Kidney (tissue), 14 donors: ENCODE data around the gene ZNF367. TPM values are rescaled to one million over a fixed set of nuclear protein-coding genes. Genes with fewer than 3 reads are reported as not detected.
"Not testable (repeated sequence)": the region's sequence is repeated elsewhere in the genome, so short reads cannot be mapped to it uniquely, and the experiment has no call there.

Experiments
- DNase-seq, 5 donors: peaks; one replicate each; pipeline ENCODE4 v3.0.0-alpha.2; 2013 to 2020
- FAIRE-seq: peaks from 2 replicates; lab custom pipeline; 2012; peaks lifted over from hg19 to GRCh38; lab: Jason Lieb, UNC
- H3K27ac ChIP-seq, 2 donors: one replicate each; pipeline ENCODE4 v1.7.0; 2013; ENCODE audit warnings: low read depth in 2 of 2, low read length in 2 of 2, inconsistent platforms in 1 of 2
- H3K27me3 ChIP-seq: one replicate; pipeline ENCODE4 v1.7.1; 2013; ENCODE audit warnings: low read length, inconsistent platforms; ENCODE audit not compliant: control insufficient read depth, insufficient read depth
- H3K36me3 ChIP-seq, 3 donors: one replicate each; pipeline versions ENCODE4 v1.7.0 to v1.7.1; 2013; ENCODE audit warnings: low read length in 3 of 3, control low read depth in 1 of 3, inconsistent platforms in 1 of 3; ENCODE audit not compliant: insufficient read depth in 3 of 3, control insufficient read depth in 2 of 3
- H3K4me1 ChIP-seq, 3 donors: one replicate each; pipeline versions ENCODE4 v1.7.0 to v1.7.1; 2013; ENCODE audit warnings: low read length in 3 of 3, inconsistent platforms in 1 of 3, low read depth in 1 of 3; ENCODE audit not compliant: control insufficient read depth in 2 of 3, insufficient read depth in 2 of 3
- H3K4me3 ChIP-seq, 3 donors: one replicate each; pipeline versions ENCODE4 v1.7.0 to v1.8.1; 2013; ENCODE audit warnings: low read length in 3 of 3, control low read depth in 1 of 3, inconsistent platforms in 1 of 3
- H3K9ac ChIP-seq, 3 donors: one replicate each; pipeline versions ENCODE4 v1.7.0 to v1.7.1; 2013; ENCODE audit warnings: low read length in 3 of 3, control low read depth in 1 of 3, inconsistent platforms in 1 of 3
- H3K9me3 ChIP-seq, 3 donors: one replicate each; pipeline versions ENCODE4 v1.7.0 to v1.7.1; 2013; ENCODE audit warnings: low read length in 3 of 3, control low read depth in 1 of 3, inconsistent platforms in 1 of 3; ENCODE audit not compliant: control insufficient read depth in 2 of 3, insufficient read depth in 1 of 3
- CTCF ChIP-seq: IDR thresholded peaks from 3 replicates; pipeline ENCODE4 v1.5.1; 2012; ENCODE audit warnings: mild to moderate bottlenecking, moderate library complexity, borderline replicate concordance; ENCODE audit not compliant: insufficient read depth; ENCODE audit errors: extremely low read depth
- intact Hi-C: fragments of 100-400 bp; cut with DNase I; formaldehyde crosslinking; loops from one replicate; pipeline ENCODE4 v1.11.1; 2022
- polyA plus RNA-seq: library from polyadenylated mRNA; stranded (reverse); fragments of 350-450 nt; fragmentation: Illumina TruSeq; extraction: RNeasy Lipid Tissue Mini Kit (QIAGEN cat#74804); gene quantifications from one replicate; pipeline ENCODE4 v1.2.3, GENCODE V29; 2014; ENCODE audit warnings: low read depth, low replicate concordance; ENCODE audit not compliant: insufficient read depth
- total RNA-seq: library from RNA; stranded (reverse); fragmentation: NEBNext Ultra II Directional; extraction: Animal tissue kit (Norgen Biotek cat#: 25700); gene quantifications from one replicate; pipeline ENCODE4 v1.2.1, GENCODE V29; 2021
- donor health status: control.
- donor health status: control.
- donor health status: control.
- donor health status: control.
- donor health status: control.
- donor health status: DM: yes; HTN: yes; CAD: no.
- donor health status: Normal renal cell carcinoma (clear cell type).

ZNF367 gene
- total and polyA plus RNA-seq, 2 donors from 2014 or later, result 1.5 to 1.9 TPM

- intact Hi-C loops, result no loop called here
- Histone ChIP-seq H3K9me3 (no peaks in the 10 kb centered on the region), H3K9ac (no peak overlapping the region), H3K36me3 (no peaks in the 10 kb centered on the region), H3K4me3 (no peak overlapping the region), H3K27ac (no peak overlapping the region), H3K27me3 (no peaks in the 10 kb centered on the region), H3K4me1 (peaks cover 0 to 12% (median 7%) of the 10 kb centered on the region in 3 donors)
- TF ChIP-seq CTCF, result no peak
- DNase-seq, result no peak
- no peak for FAIRE-seq
Observed at GRCh38 chr9:96378187-96378586, 40.0 kb downstream of the ZNF367 start.

GRCh38 chr9:96376891-96377874 is 41.0 kb downstream of the ZNF367 start:
- H3K27me3 ChIP-seq, result no peaks in the 10 kb centered on the region
- peak in 3 of 5 donors; percentile 26 to 47 (median 40) for DNase-seq
- intact Hi-C loops, result no loop called here
- no peak for TF ChIP-seq CTCF
- H3K36me3 ChIP-seq, result no peaks in the 10 kb centered on the region
- H3K9me3 ChIP-seq, result no peaks in the 10 kb centered on the region
- no peak overlapping the region for H3K4me3 ChIP-seq
- H3K9ac ChIP-seq, result no peak overlapping the region
- H3K27ac ChIP-seq, result peak overlapping the region in 1 of 2 donors; percentile 48
- peaks cover 0 to 9% (median 7%) of the 10 kb centered on the region in 3 donors for H3K4me1 ChIP-seq
- FAIRE-seq, result no peak

- intact Hi-C loops, H3K27ac ChIP-seq, H3K9ac ChIP-seq, DNase-seq, H3K4me3 ChIP-seq, FAIRE-seq, H3K9me3 ChIP-seq, H3K27me3 ChIP-seq, H3K4me1 ChIP-seq, H3K36me3 ChIP-seq: not testable (repeated sequence)
Observed at GRCh38 chr9:96375507-96375906, 42.7 kb downstream of the ZNF367 start.

GRCh38 chr9:96367943-96368342 is 50.2 kb downstream of the ZNF367 start:
- no peak for FAIRE-seq
- no peak overlapping the region for H3K27ac ChIP-seq
- no peak for TF ChIP-seq CTCF
- H3K9me3 ChIP-seq, result no peaks in the 10 kb centered on the region
- no peak overlapping the region for H3K4me3 ChIP-seq
- H3K36me3 ChIP-seq, result peaks cover 0 to 9% (median 5%) of the 10 kb centered on the region in 3 donors
- H3K9ac ChIP-seq, result no peak overlapping the region
- DNase-seq, result no peak
- H3K27me3 ChIP-seq, result no peaks in the 10 kb centered on the region
- intact Hi-C loops, result no loop called here
- H3K4me1 ChIP-seq, result no peaks in the 10 kb centered on the region
